Hindlimb muscle (tissue), 1 donor: ENCODE data around the gene MICAL2. TPM values are rescaled to one million over a fixed set of nuclear protein-coding genes. Genes with fewer than 3 reads are reported as not detected.

ENCODE experiments used
- DNase-seq: peaks from one replicate; pipeline ENCODE4 v3.0.0-alpha.2; 2013
- polyA plus RNA-seq: library from polyadenylated mRNA; unstranded; fragments of 120-200 nt; gene quantifications from one replicate; pipeline ENCODE4 v1.2.1, GENCODE V29; 2013; ENCODE audit not compliant: insufficient read length

Gene MICAL2
- polyA plus RNA-seq, 1 donor = 20.3 TPM

DNA sequence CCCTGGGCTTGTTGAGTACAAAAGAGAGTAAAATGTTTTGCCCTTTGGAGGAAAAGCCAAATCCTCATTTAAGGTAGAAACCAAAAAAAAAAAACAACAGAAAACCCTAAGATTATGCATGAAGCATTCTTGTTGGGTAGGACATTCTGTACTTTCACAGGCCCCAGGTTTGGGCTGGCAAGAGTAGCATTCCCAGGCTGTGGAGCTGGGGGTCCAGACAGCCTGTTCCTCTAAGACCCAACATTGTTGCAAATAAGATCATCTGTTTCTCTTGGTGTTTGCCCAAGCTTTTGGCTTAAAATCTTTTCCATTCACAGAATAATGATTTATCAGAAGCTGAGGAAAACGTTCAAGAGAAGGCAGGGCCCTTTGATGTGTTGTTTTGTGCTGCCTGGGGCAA, 123.8 kb downstream of the MICAL2 start:
- no peak for DNase-seq

DNA sequence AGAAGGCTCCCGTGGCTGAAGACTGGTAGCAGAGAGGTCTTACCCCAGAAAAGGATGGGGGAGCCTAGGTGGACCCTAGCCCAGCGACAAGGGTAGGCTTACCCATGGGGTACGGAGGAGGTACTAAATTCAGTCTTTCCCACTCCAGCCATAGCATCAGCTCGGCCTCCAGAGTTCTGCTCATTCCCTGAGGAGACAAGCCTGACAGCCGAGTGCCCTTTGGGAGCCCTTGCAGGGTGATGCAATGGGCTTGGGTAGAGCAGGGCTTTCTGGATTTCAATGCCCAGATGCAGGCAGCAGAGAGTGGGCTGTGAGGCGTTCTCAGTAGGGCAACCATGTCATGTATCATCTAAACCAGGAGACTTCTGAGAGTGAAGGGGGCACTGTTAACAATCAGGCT, 124.7 kb downstream of the MICAL2 start:
- DNase-seq = no peak

DNA sequence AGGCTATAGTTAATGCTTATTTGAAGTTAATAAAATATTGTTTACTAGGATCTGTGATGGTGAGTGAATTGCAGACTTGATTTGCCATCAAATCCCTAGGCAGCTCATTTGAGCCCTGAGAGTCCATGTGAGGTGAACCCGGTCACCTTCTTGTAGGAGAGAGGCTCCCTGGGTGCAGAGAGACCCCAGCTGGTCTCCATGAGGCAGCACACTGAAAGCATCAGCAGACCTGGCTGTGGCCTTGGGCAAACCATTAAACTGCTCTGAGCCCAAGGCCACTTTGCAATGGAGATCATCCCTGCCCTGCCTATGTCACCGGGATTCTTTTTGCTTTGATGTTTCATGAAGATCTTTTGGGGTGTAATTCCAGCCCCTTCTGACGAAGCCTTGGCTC, 125.2 kb downstream of the MICAL2 start:
- DNase-seq = no peak

DNA sequence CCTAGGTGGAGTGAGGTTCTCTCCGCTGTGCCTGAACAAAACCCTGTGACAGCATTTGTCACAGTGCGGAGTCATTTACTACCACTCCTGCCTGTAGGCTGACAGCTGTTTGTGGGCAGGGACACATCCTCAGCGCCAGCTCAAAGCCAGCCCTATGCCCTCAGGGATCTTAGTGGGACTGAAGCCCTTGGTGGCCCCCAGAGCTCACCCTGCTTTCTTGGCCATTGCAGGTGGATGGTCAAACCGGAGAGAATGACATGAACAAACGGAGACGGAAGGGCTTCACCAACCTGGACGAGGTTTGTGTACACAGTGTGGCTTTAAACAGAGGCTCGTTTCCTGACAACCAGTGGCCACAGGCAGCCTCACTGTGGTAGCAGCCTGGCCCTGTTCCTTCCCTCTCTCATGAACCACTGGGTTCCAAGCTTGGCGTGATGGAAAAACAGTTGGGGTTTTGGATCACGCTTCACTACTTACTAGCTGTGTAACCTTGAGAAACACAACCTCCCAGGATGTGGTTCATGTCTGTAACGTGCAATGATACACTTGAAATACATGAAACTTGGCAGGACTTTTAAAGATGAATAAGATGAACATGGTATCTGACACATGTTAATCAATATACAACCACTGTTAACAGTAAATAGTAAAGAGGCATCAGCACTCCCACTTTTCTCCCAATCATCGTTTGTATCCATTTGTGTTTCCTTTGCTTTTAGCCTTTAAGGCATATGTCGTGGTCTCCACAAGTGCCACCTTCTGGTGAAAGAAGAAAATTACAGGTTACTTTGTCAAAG, 125.8 kb downstream of the MICAL2 start:
- DNase-seq = peak; percentile 57

GRCh38 chr11:12236744-12237101, 126.3 kb downstream of the MICAL2 start:
- no peak for DNase-seq

DNA sequence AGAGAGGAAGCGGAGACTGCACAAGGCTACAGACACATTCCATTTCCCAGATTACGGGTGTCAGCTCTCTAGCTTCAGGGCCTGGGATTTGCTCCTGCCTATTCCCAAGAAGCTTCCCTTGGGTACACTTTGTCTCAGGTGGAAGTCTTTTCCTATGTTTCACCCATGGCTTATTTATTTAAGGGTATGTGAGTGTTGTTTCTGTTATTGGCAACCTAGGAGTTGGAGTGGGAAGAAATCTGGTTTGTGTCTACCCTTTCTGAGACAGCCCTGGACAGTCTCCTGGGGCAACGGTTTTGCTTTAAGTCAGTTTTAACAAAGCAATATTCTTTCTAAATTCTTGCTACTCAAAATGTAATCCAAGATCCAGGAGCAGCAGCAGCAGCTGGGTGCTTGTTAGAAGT, 127.0 kb downstream of the MICAL2 start:
- no peak for DNase-seq

DNA sequence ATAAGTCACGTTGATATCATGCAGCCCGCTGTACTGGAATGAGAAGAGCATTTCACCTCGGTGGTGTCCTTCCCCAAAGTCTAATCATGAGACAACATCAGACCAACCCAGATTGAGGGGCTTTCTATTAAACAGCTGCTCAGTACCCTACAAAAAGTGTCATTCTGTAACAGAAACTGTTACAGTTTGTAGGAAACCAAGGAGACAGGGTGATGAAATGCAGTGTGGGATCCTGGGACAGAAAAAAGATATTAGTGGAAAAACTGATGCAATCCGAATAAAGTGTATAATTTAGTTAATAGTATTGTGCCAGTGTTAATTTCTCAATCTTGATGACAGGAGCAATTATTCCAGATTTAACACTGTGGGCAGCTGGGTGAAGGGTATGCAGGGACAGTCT, 128.0 kb downstream of the MICAL2 start:
- DNase-seq = no peak

DNA sequence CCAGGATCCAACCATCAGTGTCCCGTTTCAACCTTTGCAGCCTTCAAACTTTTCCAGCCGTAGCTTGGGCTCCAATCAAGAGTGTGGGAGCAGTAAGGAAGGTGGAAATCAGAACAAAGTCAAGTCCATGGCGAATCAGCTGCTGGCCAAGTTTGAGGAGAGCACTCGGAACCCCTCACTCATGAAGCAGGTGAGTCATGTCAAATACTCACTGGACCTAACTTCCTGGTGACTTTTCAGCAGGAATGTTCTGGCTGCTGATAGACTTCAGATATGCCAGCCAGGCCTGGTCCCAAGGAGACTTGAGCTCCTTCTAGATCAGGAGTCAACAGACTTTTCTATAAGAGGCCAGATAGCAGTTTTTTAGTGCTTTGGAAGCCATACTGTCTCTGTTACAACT, 129.0 kb downstream of the MICAL2 start:
- no peak for DNase-seq

GRCh38 chr11:12239804-12240371, 129.5 kb downstream of the MICAL2 start:
- DNase-seq = no peak

DNA sequence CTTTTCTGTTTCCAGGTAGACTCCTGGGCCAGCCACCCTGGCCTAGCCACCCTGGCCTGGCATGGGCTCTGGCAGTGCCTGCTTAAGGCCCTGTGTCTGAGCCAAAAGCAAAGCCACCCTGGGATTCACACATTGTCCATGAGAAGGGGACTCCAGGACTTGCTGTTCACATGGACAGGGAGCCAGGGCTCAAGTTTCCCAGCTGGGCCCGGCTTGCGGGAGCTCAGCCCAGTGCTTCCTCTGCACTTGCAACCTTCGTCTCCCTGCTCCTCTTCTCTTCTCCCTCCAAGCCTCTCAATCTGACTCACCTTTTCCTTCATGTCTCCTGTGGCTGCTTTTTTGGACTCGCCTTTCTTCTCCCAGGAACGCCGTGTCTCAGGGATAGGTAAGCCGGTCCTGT, 130.3 kb downstream of the MICAL2 start:
- no peak for DNase-seq

DNA sequence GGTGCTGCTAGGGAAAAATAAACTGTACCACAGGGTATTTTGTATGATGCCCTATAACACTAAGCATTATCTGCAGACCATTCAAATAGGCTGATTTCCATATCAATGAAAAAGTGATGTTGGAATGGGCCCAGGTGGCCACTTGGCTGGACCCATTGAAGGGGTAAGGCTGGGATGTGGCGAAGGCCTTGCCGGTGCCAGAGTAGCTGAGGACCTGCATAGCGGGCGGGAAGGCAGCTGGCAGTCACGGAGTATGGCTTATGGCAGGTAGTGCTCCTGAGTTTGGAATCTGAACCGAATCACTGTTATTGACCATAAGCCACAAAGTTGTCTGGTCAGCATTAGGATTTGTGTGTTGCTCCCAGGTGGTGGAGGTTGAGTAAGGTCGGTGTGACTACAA, 131.0 kb downstream of the MICAL2 start:
- DNase-seq = no peak

GRCh38 chr11:12241971-12242672, 131.7 kb downstream of the MICAL2 start:
- DNase-seq = no peak

GRCh38 chr11:12242966-12243365, 132.6 kb downstream of the MICAL2 start:
- DNase-seq = no peak

DNA sequence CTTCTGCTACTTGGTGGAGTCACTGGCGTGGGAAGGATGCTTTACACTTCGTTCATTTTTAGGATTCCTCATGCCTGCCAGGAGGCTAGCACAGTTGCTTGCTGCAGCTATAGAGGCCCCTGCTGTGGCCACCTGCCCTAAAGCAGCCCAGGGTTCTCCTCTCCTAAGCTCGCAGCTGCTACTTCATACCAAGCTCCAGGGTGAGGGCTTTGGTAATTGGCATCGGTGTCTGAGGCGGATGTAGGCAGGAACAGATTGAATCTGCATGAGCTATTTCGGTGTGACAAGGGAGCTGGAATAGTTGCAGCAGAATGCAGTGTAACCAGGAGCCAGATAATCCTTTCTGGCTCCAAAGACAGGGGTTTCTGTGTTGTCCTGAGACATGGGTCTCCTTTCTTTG, 133.1 kb downstream of the MICAL2 start:
- DNase-seq = no peak

GRCh38 chr11:12243911-12244550, 133.6 kb downstream of the MICAL2 start:
- DNase-seq = no peak

- no peak for DNase-seq
Observed at GRCh38 chr11:12245091-12245490, 134.7 kb downstream of the MICAL2 start.

GRCh38 chr11:12245549-12246016, 135.2 kb downstream of the MICAL2 start:
- no peak for DNase-seq

- DNase-seq = no peak
Observed at GRCh38 chr11:12246147-12246546, 135.8 kb downstream of the MICAL2 start.

DNA sequence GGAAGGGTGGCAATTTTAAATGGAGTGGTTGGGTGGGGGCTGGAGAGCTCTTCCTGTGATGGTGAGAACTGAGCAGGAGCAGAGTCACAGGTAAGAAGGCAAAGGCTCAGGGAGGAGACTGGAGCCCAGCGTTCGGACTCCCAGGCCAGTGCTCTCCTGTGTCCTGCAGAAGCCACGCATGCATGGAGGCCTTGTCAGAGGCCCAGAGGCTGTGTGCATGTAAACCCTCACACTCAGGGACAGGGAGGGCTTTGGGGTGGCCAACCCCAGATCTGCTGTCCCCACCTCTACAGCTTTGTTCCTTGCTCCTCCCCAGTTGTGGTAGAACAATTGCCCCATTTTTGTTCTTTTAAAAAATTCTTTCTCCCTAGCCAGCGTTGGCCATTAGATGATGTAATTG, 136.6 kb downstream of the MICAL2 start:
- DNase-seq = no peak

- no peak for DNase-seq
Observed at GRCh38 chr11:12247543-12248254, 137.3 kb downstream of the MICAL2 start.

GRCh38 chr11:12248330-12248729, 137.9 kb downstream of the MICAL2 start:
- DNase-seq = no peak

DNA sequence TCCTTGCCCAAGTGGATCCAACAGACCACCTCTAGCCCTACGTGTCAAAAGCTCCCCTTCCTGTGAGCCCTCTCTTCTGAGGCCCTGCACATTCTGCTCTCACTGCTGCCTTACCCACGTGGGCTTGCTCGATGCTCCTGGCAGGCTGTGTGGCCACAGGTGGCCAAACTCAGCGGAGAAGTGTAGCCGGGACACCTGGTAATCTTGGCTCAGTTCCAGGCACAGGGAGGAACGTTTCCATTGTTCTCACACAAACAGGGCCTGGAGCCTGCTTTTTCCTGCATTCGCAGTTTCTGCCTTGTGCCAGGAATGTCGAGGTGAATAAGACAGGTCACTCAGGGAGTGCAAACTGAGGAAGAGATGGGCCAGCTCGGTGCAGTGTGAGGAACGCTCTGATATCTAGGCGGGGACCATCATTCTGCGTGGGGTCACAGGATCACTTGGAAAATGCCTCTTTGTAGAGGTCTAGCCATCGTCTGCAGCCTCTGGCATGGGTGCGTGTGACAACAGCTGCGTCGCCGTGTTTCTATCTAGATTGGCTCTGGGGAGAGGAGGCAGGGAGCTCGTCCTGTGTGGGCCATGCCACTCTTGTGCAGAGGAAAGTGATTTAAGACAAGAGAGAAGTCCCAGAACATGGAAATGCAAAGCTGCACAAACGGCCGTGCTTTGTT, 139.3 kb downstream of the MICAL2 start:
- DNase-seq = peak; percentile 57
